HL-60 (cell line): Measurements from ENCODE around the gene ZNF322.

ENCODE experiments used
- POLR2AphosphoS5 ChIP-seq: IDR thresholded peaks from 2 replicates; pipeline ENCODE4 v1.6.1; 2012; ENCODE audit warnings: low read depth
- TF ChIP-seq, protein P1 (sequence below): IDR thresholded peaks from one replicate; pipeline ENCODE4 v1.5.1; 2011; ENCODE audit warnings: low read length, control low read depth, inconsistent platforms; ENCODE audit not compliant: insufficient read depth
- TF ChIP-seq, protein P2 (sequence below): IDR thresholded peaks from 2 replicates; pipeline ENCODE4 v1.6.1; 2012; ENCODE audit warnings: low read depth; ENCODE audit not compliant: insufficient replicate concordance

DNA sequence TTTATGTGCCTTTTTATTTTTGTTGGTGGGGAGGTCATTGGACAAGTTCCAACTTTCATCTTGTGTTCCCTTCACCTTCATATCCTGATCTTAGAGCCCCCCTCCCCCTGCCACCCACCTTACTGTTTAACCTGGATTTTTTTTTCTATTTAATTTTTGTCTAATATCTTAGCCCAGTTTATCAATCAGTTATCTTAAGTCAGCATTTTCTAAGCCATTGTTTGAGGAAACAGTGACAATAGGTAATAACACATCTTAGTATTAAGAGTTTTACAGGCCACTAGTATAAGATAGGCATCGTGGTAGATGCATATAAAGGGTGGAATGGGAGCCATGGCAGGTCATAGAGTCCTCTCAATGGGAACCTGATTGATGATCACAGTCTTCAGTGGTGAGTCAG is 60.4 kb downstream of the ZNF322 start:
- TF ChIP-seq, protein P1, sequence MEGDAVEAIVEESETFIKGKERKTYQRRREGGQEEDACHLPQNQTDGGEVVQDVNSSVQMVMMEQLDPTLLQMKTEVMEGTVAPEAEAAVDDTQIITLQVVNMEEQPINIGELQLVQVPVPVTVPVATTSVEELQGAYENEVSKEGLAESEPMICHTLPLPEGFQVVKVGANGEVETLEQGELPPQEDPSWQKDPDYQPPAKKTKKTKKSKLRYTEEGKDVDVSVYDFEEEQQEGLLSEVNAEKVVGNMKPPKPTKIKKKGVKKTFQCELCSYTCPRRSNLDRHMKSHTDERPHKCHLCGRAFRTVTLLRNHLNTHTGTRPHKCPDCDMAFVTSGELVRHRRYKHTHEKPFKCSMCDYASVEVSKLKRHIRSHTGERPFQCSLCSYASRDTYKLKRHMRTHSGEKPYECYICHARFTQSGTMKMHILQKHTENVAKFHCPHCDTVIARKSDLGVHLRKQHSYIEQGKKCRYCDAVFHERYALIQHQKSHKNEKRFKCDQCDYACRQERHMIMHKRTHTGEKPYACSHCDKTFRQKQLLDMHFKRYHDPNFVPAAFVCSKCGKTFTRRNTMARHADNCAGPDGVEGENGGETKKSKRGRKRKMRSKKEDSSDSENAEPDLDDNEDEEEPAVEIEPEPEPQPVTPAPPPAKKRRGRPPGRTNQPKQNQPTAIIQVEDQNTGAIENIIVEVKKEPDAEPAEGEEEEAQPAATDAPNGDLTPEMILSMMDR, result no peak
- TF ChIP-seq, protein P2, sequence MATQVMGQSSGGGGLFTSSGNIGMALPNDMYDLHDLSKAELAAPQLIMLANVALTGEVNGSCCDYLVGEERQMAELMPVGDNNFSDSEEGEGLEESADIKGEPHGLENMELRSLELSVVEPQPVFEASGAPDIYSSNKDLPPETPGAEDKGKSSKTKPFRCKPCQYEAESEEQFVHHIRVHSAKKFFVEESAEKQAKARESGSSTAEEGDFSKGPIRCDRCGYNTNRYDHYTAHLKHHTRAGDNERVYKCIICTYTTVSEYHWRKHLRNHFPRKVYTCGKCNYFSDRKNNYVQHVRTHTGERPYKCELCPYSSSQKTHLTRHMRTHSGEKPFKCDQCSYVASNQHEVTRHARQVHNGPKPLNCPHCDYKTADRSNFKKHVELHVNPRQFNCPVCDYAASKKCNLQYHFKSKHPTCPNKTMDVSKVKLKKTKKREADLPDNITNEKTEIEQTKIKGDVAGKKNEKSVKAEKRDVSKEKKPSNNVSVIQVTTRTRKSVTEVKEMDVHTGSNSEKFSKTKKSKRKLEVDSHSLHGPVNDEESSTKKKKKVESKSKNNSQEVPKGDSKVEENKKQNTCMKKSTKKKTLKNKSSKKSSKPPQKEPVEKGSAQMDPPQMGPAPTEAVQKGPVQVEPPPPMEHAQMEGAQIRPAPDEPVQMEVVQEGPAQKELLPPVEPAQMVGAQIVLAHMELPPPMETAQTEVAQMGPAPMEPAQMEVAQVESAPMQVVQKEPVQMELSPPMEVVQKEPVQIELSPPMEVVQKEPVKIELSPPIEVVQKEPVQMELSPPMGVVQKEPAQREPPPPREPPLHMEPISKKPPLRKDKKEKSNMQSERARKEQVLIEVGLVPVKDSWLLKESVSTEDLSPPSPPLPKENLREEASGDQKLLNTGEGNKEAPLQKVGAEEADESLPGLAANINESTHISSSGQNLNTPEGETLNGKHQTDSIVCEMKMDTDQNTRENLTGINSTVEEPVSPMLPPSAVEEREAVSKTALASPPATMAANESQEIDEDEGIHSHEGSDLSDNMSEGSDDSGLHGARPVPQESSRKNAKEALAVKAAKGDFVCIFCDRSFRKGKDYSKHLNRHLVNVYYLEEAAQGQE, result no peak
- no peak for TF ChIP-seq POLR2AphosphoS5
